ENCODE results near the gene OR51F1.

GRCh38 chr11:4804280-4804679 lies 34.5 kb upstream of the OR51F1 start, which contains the start of gene OR52R1:
- TF ChIP-seq CTCF (IDR thresholded peaks at IDR 0.05) = no peak
- TF ChIP-seq POLR2A (IDR thresholded peaks at IDR 0.05) = no peak
